ENCODE measurements around the gene ING3. TPM values are rescaled to one million over a fixed set of nuclear protein-coding genes. Genes with fewer than 3 reads are reported as not detected.

Gene ING3
- polyA plus RNA-seq, 1 of the 3 experiments (the other 2 are of a cell fraction), result 8.3 TPM

DNA sequence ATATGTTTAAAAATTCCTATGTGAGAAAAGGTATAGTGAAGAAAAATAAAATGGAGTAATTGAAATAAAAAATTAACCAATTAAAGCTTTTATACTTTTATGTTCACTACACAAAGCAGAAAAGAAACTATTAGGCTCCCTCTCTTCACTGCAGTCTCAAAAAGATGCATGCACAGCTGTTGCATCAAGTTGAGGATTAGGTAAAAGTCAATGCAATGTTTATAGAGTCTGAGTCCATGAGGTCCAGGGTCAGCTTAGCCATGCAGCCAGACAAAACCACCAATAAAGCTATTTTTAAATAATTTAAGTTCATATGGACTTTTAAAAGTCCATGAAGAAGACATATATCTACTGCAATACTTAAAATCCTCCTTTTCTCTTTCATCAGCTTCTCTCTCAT lies 31.1 kb upstream of the ING3 start:
- Histone ChIP-seq H3F3A (replicated peaks; ENCODE audit: insufficient read depth) (no peaks in the 10 kb centered on the region), H3K9me2 (no peaks in the 10 kb centered on the region), H3K4me1 (ENCODE audit: control insufficient read depth in 1 of 2, insufficient read depth in 2 of 2, low read depth in 1 of 2, low read length in 1 of 2) (no peaks in the 10 kb centered on the region; a peak in 1 of 4 replicates), H2AFZ (ENCODE audit: low read depth) (no peak overlapping the region), H3K36me3 (replicated peaks in 1 of 2; ENCODE audit: control insufficient read depth in 1 of 2, insufficient read depth in 2 of 2, low read length in 1 of 2) (no peaks in the 10 kb centered on the region), H3K9ac (no peak overlapping the region), H3K4me2 (no peak overlapping the region), H3K79me2 (ENCODE audit: insufficient read depth) (no peaks in the 10 kb centered on the region), H4K20me1 (ENCODE audit: insufficient read depth) (no peaks in the 10 kb centered on the region), H3K4me3 (ENCODE audit: low read depth in 2 of 2, low read length in 1 of 2) (no peak overlapping the region), H3K27ac (ENCODE audit: low read depth in 2 of 2, low read length in 1 of 2) (no peak overlapping the region), H3K9me3 (no peaks in the 10 kb centered on the region), H3K27me3 (ENCODE audit: insufficient read depth) (peaks cover 6% of the 10 kb centered on the region; the same call in 1 of the 2 replicates)
- CTCF ChIA-PET, result interaction anchor here (0.7 to 1.1 kb wide), 3 partner anchors 9 to 128 kb away, joined by 3 to 4 read pairs (median 3); no protein-coding TSS in a partner anchor
- DNase-seq, result no peak
- POLR2A ChIA-PET, result no interaction called here
- TF ChIP-seq RFX5 (IDR thresholded peaks at IDR 0.05; ENCODE audit: low read length) (no peak), JUND (IDR thresholded peaks at IDR 0.05) (no peak), FOSL2 (IDR thresholded peaks at IDR 0.05; ENCODE audit: borderline replicate concordance, low read depth) (no peak), CHD2 (IDR thresholded peaks at IDR 0.05; ENCODE audit: low read length, partially characterized antibody) (no peak), RXRA (IDR thresholded peaks at IDR 0.05; ENCODE audit: borderline replicate concordance, low read depth) (no peak), TCF12 (IDR thresholded peaks at IDR 0.05) (no peak), SMC3 (IDR thresholded peaks at IDR 0.05; ENCODE audit: low read depth, low read length) (no peak), SIN3A (IDR thresholded peaks at IDR 0.05; ENCODE audit: borderline replicate concordance, low read depth, low read length) (no peak), TEAD4 (IDR thresholded peaks at IDR 0.05; ENCODE audit: borderline replicate concordance, insufficient read depth) (no peak), GATA2 (CRISPR knock-in tag; IDR thresholded peaks at IDR 0.05) (no peak), YY1 (IDR thresholded peaks at IDR 0.05; ENCODE audit: low read depth) (no peak), GABPA (IDR thresholded peaks at IDR 0.05; ENCODE audit: low read depth) (no peak), FOXM1 (IDR thresholded peaks at IDR 0.05; ENCODE audit: low read depth) (no peak)
- TF ChIP-seq, protein P1, sequence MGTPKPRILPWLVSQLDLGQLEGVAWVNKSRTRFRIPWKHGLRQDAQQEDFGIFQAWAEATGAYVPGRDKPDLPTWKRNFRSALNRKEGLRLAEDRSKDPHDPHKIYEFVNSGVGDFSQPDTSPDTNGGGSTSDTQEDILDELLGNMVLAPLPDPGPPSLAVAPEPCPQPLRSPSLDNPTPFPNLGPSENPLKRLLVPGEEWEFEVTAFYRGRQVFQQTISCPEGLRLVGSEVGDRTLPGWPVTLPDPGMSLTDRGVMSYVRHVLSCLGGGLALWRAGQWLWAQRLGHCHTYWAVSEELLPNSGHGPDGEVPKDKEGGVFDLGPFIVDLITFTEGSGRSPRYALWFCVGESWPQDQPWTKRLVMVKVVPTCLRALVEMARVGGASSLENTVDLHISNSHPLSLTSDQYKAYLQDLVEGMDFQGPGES (IDR thresholded peaks at IDR 0.05; ENCODE audit: low read depth, low read length), result no peak
- TF ChIP-seq, protein P2, sequence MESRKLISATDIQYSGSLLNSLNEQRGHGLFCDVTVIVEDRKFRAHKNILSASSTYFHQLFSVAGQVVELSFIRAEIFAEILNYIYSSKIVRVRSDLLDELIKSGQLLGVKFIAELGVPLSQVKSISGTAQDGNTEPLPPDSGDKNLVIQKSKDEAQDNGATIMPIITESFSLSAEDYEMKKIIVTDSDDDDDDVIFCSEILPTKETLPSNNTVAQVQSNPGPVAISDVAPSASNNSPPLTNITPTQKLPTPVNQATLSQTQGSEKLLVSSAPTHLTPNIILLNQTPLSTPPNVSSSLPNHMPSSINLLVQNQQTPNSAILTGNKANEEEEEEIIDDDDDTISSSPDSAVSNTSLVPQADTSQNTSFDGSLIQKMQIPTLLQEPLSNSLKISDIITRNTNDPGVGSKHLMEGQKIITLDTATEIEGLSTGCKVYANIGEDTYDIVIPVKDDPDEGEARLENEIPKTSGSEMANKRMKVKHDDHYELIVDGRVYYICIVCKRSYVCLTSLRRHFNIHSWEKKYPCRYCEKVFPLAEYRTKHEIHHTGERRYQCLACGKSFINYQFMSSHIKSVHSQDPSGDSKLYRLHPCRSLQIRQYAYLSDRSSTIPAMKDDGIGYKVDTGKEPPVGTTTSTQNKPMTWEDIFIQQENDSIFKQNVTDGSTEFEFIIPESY (IDR thresholded peaks at IDR 0.05; ENCODE audit: borderline replicate concordance, low read depth), result no peak
- TF ChIP-seq, protein P3, sequence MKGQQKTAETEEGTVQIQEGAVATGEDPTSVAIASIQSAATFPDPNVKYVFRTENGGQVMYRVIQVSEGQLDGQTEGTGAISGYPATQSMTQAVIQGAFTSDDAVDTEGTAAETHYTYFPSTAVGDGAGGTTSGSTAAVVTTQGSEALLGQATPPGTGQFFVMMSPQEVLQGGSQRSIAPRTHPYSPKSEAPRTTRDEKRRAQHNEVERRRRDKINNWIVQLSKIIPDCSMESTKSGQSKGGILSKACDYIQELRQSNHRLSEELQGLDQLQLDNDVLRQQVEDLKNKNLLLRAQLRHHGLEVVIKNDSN (IDR thresholded peaks at IDR 0.05; ENCODE audit: borderline replicate concordance, low read depth), result no peak

All from SK-N-SH (cell line).